ENCODE data around the gene RYR1. TPM values are rescaled to one million over a fixed set of nuclear protein-coding genes. Genes with fewer than 3 reads are reported as not detected.
A peak's percentile ranks its signal among the peaks of the same experiment; 100 is the strongest.

Gene RYR1
- total RNA-seq, 2 donors from 2014 or later: 0.33 to 1.0 TPM

GRCh38 chr19:38385804-38386257 is 47.7 kb upstream of the RYR1 start:
- Histone ChIP-seq H3K4me1 (peaks cover 29% of the 10 kb centered on the region), H3K36me3 (replicated peaks in 1 of 2; ENCODE audit: insufficient read depth in 1 of 2, low read depth in 2 of 2) (peaks cover 12 to 21% of the 10 kb centered on the region in 2 donors), H3K9me3 (no peaks in the 10 kb centered on the region), H3K27me3 (no peaks in the 10 kb centered on the region), H3K4me3 (no peak overlapping the region), H3K27ac (no peak overlapping the region)
- WGBS, 2 donors: 67 to 72% methylated on average over 5 to 25 of the region's 40 CpGs
- DNase-seq: no peak
- TF ChIP-seq POLR2A (IDR thresholded peaks at IDR 0.05) (no peak), CTCF (IDR thresholded peaks at IDR 0.05) (no peak)
- ATAC-seq: no peak
- intact Hi-C loops (cut with DNase I): no loop called here

GRCh38 chr19:38386300-38386970 is 47.1 kb upstream of the RYR1 start:
- peaks cover 12 to 15% of the 10 kb centered on the region in 2 donors for H3K36me3 ChIP-seq (replicated peaks in 1 of 2; ENCODE audit: insufficient read depth in 1 of 2, low read depth in 2 of 2)
- no peaks in the 10 kb centered on the region for H3K27me3 ChIP-seq
- H3K9me3 ChIP-seq: no peaks in the 10 kb centered on the region
- ATAC-seq (no peak), DNase-seq (no peak)
- H3K4me3 ChIP-seq: no peak overlapping the region
- TF ChIP-seq CTCF (IDR thresholded peaks at IDR 0.05) (no peak), POLR2A (IDR thresholded peaks at IDR 0.05) (no peak)
- WGBS, 2 donors: 51 to 74% methylated on average over 46 to 51 of the region's 61 CpGs
- no peak overlapping the region for H3K27ac ChIP-seq
- intact Hi-C loops (cut with DNase I): no loop called here
- H3K4me1 ChIP-seq: peaks cover 29% of the 10 kb centered on the region

- Histone ChIP-seq H3K4me3 (peak overlapping the region in 1 of 2 donors; percentile 25), H3K36me3 (replicated peaks in 1 of 2; ENCODE audit: insufficient read depth in 1 of 2, low read depth in 2 of 2) (peaks cover 5 to 10% of the 10 kb centered on the region in 2 donors), H3K27me3 (no peaks in the 10 kb centered on the region), H3K27ac (peak overlapping the region in 2 of 4 donors; percentile 40 to 63), H3K9me3 (no peaks in the 10 kb centered on the region), H3K4me1 (peaks cover 29% of the 10 kb centered on the region)
- intact Hi-C loops (cut with DNase I): no loop called here
- no peak for ATAC-seq
- TF ChIP-seq POLR2A (IDR thresholded peaks at IDR 0.05) (no peak), CTCF (IDR thresholded peaks at IDR 0.05) (no peak)
- no peak for DNase-seq
- WGBS, 2 donors: 8 to 9% methylated on average over 19 to 33 of the region's 36 CpGs
Measured at GRCh38 chr19:38386971-38387549, 46.4 kb upstream of the RYR1 start.

GRCh38 chr19:38387550-38388348 is 45.7 kb upstream of the RYR1 start, which contains the start of gene GGN:
Gene GGN (minus strand): TSS chr19:38388034. CDS start chr19:38387261, 773 bp downstream.
- TF ChIP-seq POLR2A (IDR thresholded peaks at IDR 0.05) (peak in 2 of 3 donors; percentile 11 to 28), CTCF (IDR thresholded peaks at IDR 0.05) (no peak)
- Histone ChIP-seq H3K27me3 (no peaks in the 10 kb centered on the region), H3K4me3 (peak within 1 kb of the TSS in 1 of 2 donors; percentile 25), H3K27ac (peak within 1 kb of the TSS in 2 of 4 donors; percentile 40 to 63), H3K4me1 (peaks cover 29% of the 10 kb centered on the region), H3K36me3 (replicated peaks in 1 of 2; ENCODE audit: insufficient read depth in 1 of 2, low read depth in 2 of 2) (peaks cover 0 to 6% of the 10 kb centered on the region in 2 donors), H3K9me3 (no peaks in the 10 kb centered on the region)
- ATAC-seq (peak; percentile 78), DNase-seq (peak; percentile 78 to 84 (median 82))
- intact Hi-C loops (cut with DNase I): no loop called here
- WGBS, 2 donors: 1% methylated on average over 37 to 47 of the region's 51 CpGs

Data from body of pancreas (tissue), 4 donors.